Stomach (tissue), 9 donors: ENCODE data around the gene AMPD3. TPM values are rescaled to one million over a fixed set of nuclear protein-coding genes. Genes with fewer than 3 reads are reported as not detected.
A peak's percentile ranks its signal among the peaks of the same experiment; 100 is the strongest.

Experiments used
- DNase-seq, 2 donors: peaks; one replicate each; pipeline versions ENCODE4 v3.0.0 to v3.0.0-alpha.2; 2013 to 2019
- H3K27ac ChIP-seq, 5 donors: fragments of 200-600 bp in 4 of 5; sonication (generic) in 4 of 5; one replicate each; pipeline ENCODE4 v1.5.1; 2013 to 2019; ENCODE audit warnings: mild to moderate bottlenecking in 1 of 5, moderate library complexity in 1 of 5
- H3K27me3 ChIP-seq, 3 donors: fragments of 200-600 bp; sonication (generic); one replicate each; pipeline ENCODE4 v1.5.1; 2017 to 2019; ENCODE audit warnings: mixed run types in 1 of 3
- H3K36me3 ChIP-seq, 4 donors: fragments of 200-600 bp; sonication (generic); 1 replicate in 3 of 4; 2 replicates in 1 of 4; pipeline ENCODE4 v1.5.1; 2016 to 2019
- H3K4me1 ChIP-seq, 4 donors: fragments of 200-600 bp; sonication (generic); one replicate each; pipeline ENCODE4 v1.5.1; 2016 to 2019
- H3K4me3 ChIP-seq, 4 donors: fragments of 200-600 bp; sonication (generic) in 3 of 4; one replicate each; pipeline ENCODE4 v1.5.1; 2016 to 2019; ENCODE audit warnings: mild to moderate bottlenecking in 1 of 4
- H3K9me3 ChIP-seq, 4 donors: fragments of 200-600 bp; sonication (generic); one replicate each; pipeline ENCODE4 v1.5.1; 2016 to 2019
- CTCF ChIP-seq, 7 experiments: fragments of 450-650 bp in 4 of 7; fragments of 200-600 bp in 3 of 7; sonication (generic) in 3 of 7; IDR thresholded peaks; one replicate each; pipeline ENCODE4 v1.5.1; 2016 to 2019; ENCODE audit warnings: antibody characterized with exemption in 7 of 7, control low read depth in 2 of 7, mild to moderate bottlenecking in 1 of 7
- EP300 ChIP-seq: sonication (generic); formaldehyde crosslinking; IDR thresholded peaks from one replicate; pipeline ENCODE4 v1.6.1; 2017; ENCODE audit warnings: antibody characterized with exemption
- POLR2A ChIP-seq, 4 donors: fragments of 450-650 bp; IDR thresholded peaks; one replicate each; pipeline ENCODE4 v1.6.1; 2016; ENCODE audit warnings: antibody characterized with exemption in 4 of 4, control low read depth in 2 of 4, mild to moderate bottlenecking in 1 of 4, moderate library complexity in 1 of 4
- POLR2AphosphoS5 ChIP-seq, 3 donors: sonication (generic); formaldehyde crosslinking; IDR thresholded peaks; one replicate each; pipeline ENCODE4 v1.6.1; 2016; ENCODE audit warnings: antibody characterized with exemption in 3 of 3
- WGBS, 5 donors: extraction: QIAGEN DNeasy Blood & Tissue Kit in 3 of 5; methylation state at CpG; one replicate each; pipeline versions ENCODE4 v1.1.5 to v1.1.7; 2013 to 2018; 5-methylcytosine and 5-hydroxymethylcytosine counted together
- intact Hi-C: fragments of 100-400 bp; cut with DNase I; formaldehyde crosslinking; loops from one replicate; pipeline ENCODE4 v1.15.1; 2023; ENCODE audit warnings: low total_unique reads
- polyA plus RNA-seq, 3 donors: library from polyadenylated mRNA; stranded (reverse); fragments of 200-250 nt; gene quantifications; one replicate each; pipeline ENCODE4 v1.2.3, GENCODE V29; 2013
- total RNA-seq, 5 donors: library from RNA; depleted of rRNA; stranded (reverse); fragments of >200 nt; gene quantifications; one replicate each; pipeline versions ENCODE4 v1.1.0 to v1.2.3, GENCODE V29; 2014 to 2016
- donor health status: healthy with polysubstance abuse.
- donor health status: Bipolar disorder and iron deficiency.
- donor health status: healthy.

AMPD3 gene
- total and polyA plus RNA-seq, 8 donors, result 4.1 to 20.4 (median 8.5) TPM

GRCh38 chr11:10506008-10506370 lies 50.9 kb downstream of the AMPD3 start:
- TF ChIP-seq POLR2A (IDR thresholded peaks at IDR 0.05) (no peak), CTCF (IDR thresholded peaks at IDR 0.05) (no peak), POLR2AphosphoS5 (IDR thresholded peaks at IDR 0.05) (no peak), EP300 (no peak)
- H3K27ac ChIP-seq, result no peak overlapping the region

GRCh38 chr11:10511181-10511621 lies 56.1 kb downstream of the AMPD3 start:
- TF ChIP-seq POLR2A (IDR thresholded peaks at IDR 0.05), result no peak
- no peak for TF ChIP-seq CTCF (IDR thresholded peaks at IDR 0.05)
- no peak for TF ChIP-seq POLR2AphosphoS5 (IDR thresholded peaks at IDR 0.05)
- TF ChIP-seq EP300, result no peak
- no peak overlapping the region for H3K27ac ChIP-seq
- 86 to 91% (median 88%) methylated on average over 8 to 10 of the region's 10 CpGs for WGBS, 5 donors
- H3K4me1 ChIP-seq, result no peaks in the 10 kb centered on the region
- no peaks in the 10 kb centered on the region for H3K27me3 ChIP-seq
- no peak for DNase-seq
- H3K9me3 ChIP-seq, result no peaks in the 10 kb centered on the region
- intact Hi-C loops, result no loop called here
- no peak overlapping the region for H3K4me3 ChIP-seq
- H3K36me3 ChIP-seq, result peaks cover 4 to 26% (median 22%) of the 10 kb centered on the region in 4 donors

More at GRCh38 chr11:10506008-10506370, 50.9 kb downstream of the AMPD3 start:
- DNase-seq, result no peak
- no peaks in the 10 kb centered on the region for H3K9me3 ChIP-seq
- H3K36me3 ChIP-seq, result peaks cover 6 to 49% (median 45%) of the 10 kb centered on the region in 4 donors
- H3K27me3 ChIP-seq, result no peaks in the 10 kb centered on the region
- intact Hi-C loops, result no loop called here
- no peak overlapping the region for H3K4me3 ChIP-seq
- peaks cover 0 to 6% (median 0%) of the 10 kb centered on the region in 4 donors for H3K4me1 ChIP-seq

DNA sequence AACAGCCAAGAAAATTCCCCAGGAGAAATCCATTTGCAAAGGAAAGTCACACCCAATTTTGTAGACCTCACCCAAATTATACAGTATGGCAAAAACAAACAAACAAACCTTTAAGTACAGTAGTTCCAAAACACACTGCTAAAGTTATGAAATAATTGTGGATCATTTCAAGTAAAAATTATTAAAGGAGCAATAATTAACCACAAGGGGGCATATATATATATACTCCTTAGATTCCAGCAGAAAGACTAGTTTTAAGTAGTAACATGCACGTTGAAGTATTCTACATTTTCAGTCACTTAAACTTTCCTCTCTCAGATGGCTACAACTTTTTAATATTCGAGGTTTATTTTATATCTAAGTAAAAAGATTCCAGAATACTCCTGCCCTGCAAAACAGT lies 59.1 kb downstream of the AMPD3 start:
- TF ChIP-seq CTCF (IDR thresholded peaks at IDR 0.05), result peak in 3 of 7 experiments; percentile 6 to 39 (median 31)
- TF ChIP-seq POLR2A (IDR thresholded peaks at IDR 0.05), result no peak
- no peak for TF ChIP-seq POLR2AphosphoS5 (IDR thresholded peaks at IDR 0.05)
- Histone ChIP-seq H3K4me1 (no peaks in the 10 kb centered on the region), H3K4me3 (no peak overlapping the region), H3K27ac (no peak overlapping the region), H3K27me3 (no peaks in the 10 kb centered on the region), H3K9me3 (no peaks in the 10 kb centered on the region), H3K36me3 (peaks cover 0 to 30% (median 28%) of the 10 kb centered on the region in 4 donors)
- DNase-seq, result no peak
- intact Hi-C loops, result no loop called here
- WGBS, 5 donors, result 36 to 56% (median 47%) methylated on average over 2 of the region's 2 CpGs

DNA sequence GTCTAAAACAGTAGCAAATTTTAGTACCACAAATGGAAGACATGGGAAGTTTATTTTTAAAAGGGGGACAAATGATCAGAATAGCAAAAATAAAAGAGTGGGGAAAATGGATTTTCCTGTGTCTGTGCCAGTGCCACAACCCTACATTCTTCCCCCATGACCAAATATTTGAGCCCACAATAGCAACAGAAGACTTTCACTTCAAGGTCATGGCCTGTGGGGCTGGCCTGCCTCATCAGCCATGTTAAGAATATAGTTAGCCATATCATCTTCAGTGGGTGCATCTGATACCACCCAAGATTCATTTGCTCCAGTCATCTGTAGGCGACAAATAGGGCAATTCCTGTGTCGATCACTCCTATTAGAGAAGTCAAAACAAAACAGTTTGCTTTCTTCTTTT lies 59.6 kb downstream of the AMPD3 start:
- intact Hi-C loops, result no loop called here

More for the DNA sequence above, 59.6 kb downstream of the AMPD3 start:
- H3K9me3 ChIP-seq, result no peaks in the 10 kb centered on the region
- WGBS, 5 donors, result 87 to 98% (median 95%) methylated on average over 2 of the region's 2 CpGs
- DNase-seq, result no peak
- H3K27ac ChIP-seq, result no peak overlapping the region
- H3K36me3 ChIP-seq, result peaks cover 5 to 36% (median 32%) of the 10 kb centered on the region in 4 donors
- H3K4me3 ChIP-seq, result no peak overlapping the region
- H3K4me1 ChIP-seq, result peaks cover 0 to 3% (median 0%) of the 10 kb centered on the region in 4 donors
- no peaks in the 10 kb centered on the region for H3K27me3 ChIP-seq
- no peak for TF ChIP-seq EP300
- TF ChIP-seq POLR2A (IDR thresholded peaks at IDR 0.05), result no peak
- no peak for TF ChIP-seq POLR2AphosphoS5 (IDR thresholded peaks at IDR 0.05)
- no peak for TF ChIP-seq CTCF (IDR thresholded peaks at IDR 0.05)
